DMS79 treated with DMSO at 0.1 percent for 48 hours (cell line): ENCODE results near the gene GALNS.
A peak's percentile ranks its signal among the peaks of the same experiment; 100 is the strongest.

Experiments
- DNase-seq: peaks from one replicate; lab custom pipeline; 2025; lab: John Stamatoyannopoulos, UW

GALNS gene

GRCh38 chr16:88769617-88770460, 86.9 kb downstream of the GALNS start:
- DNase-seq: no peak

- peak; percentile 33 for DNase-seq
Measured at GRCh38 chr16:88768071-88768783, 88.5 kb downstream of the GALNS start.

GRCh38 chr16:88767546-88768070, 89.1 kb downstream of the GALNS start:
- no peak for DNase-seq

GRCh38 chr16:88766975-88767374, 89.8 kb downstream of the GALNS start:
- no peak for DNase-seq

GRCh38 chr16:88764913-88765349, 91.8 kb downstream of the GALNS start:
- DNase-seq: no peak

- no peak for DNase-seq
Measured at GRCh38 chr16:88764080-88764479, 92.7 kb downstream of the GALNS start.
